Right ventricle myocardium superior (tissue), 1 donor: Measurements from ENCODE around the gene CT47C1. TPM values are rescaled to one million over a fixed set of nuclear protein-coding genes. Genes with fewer than 3 reads are reported as not detected.
"Not testable (repeated sequence)": the region's sequence is repeated elsewhere in the genome, so short reads cannot be mapped to it uniquely, and the experiment has no call there.

Source experiments
- ATAC-seq: fragments of 200-7000 bp; cut with Tn5 transposase; one replicate; pipeline ENCODE4 v1.9.1; 2020; ENCODE audit warnings: mild to moderate bottlenecking; ENCODE audit not compliant: poor library complexity
- DNase-seq: peaks from one replicate; pipeline ENCODE4 v3.0.0-alpha.2; 2020
- intact Hi-C: fragments of 100-400 bp; cut with DNase I; formaldehyde crosslinking; loops from one replicate; pipeline ENCODE4 v1.11.2; 2022
- long read RNA-seq: library from polyadenylated mRNA; unstranded; transcript quantifications from one replicate; pipeline ENCODE4 v2.0.0, GENCODE V29; 2021
- total RNA-seq: library from RNA; stranded (reverse); fragmentation: NEBNext Ultra II Directional; extraction: Animal tissue kit (Norgen Biotek cat#: 25700); gene quantifications from one replicate; pipeline ENCODE4 v1.2.1, GENCODE V29; 2021
- donor health status: DM: no; HTN: yes; CAD: no; lungs with severe emphysema.

The CT47C1 gene
- total RNA-seq, result not detected
- long read RNA-seq, result 0 reads

DNA sequence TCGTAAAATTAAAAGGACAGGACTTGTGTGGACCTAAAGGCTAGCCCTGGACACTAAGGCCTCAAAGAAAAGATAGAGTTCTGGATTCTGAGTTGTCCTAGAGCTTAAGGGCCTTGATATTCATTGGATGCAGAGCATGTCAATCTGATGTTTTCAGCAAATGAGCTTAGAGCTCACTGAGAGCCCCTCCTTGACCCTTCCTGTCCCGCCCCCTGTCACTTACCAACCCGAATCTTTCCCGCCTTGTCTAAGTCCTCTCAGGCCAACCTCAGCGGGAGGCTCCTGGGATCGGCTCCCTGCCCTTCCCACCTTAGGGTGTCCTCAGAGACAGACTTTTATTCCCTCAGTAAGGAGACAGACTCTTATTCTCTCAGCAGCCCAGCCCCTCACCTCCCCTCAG, at the start of gene CT47C1:
Gene CT47C1, plus strand, starts transcription at position 250 of the 400 bp plus-strand sequence. CDS start 233 bp downstream, outside the sequence.
- intact Hi-C loops, result no loop called here
- DNase-seq, result no peak
- ATAC-seq, result no peak

- no peak for DNase-seq
- no peak for ATAC-seq
- intact Hi-C loops, result no loop called here
Measured at GRCh38 chrX:119025900-119026299, 46.9 kb upstream of the CT47C1 start.

DNA sequence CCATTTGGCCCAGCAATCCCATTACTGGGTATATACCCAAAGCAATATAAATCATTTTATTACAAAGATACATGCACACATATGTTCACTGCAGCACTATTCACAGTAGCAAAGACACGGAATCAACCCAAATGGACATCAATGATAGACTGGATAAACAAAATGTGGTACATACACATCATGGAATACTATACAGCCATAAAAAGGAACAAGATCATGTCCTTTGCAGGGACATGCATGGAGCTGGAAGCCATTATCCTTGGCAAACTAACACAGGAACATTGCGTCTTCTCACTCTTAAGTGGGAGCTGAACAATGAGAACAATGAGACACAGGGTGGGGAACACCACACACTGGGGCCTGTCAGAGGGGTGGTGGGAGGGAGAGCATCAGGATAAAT, 46.4 kb upstream of the CT47C1 start:
- ATAC-seq, DNase-seq, intact Hi-C loops: not testable (repeated sequence)

- peak; percentile 33 for DNase-seq
- intact Hi-C loops, ATAC-seq: not testable (repeated sequence)
Measured at GRCh38 chrX:119027960-119028732, 44.6 kb upstream of the CT47C1 start.

GRCh38 chrX:119028733-119029330, 44.0 kb upstream of the CT47C1 start:
- ATAC-seq (peak; percentile 87), DNase-seq (peak; percentile 55)
- intact Hi-C loops, result no loop called here

DNA sequence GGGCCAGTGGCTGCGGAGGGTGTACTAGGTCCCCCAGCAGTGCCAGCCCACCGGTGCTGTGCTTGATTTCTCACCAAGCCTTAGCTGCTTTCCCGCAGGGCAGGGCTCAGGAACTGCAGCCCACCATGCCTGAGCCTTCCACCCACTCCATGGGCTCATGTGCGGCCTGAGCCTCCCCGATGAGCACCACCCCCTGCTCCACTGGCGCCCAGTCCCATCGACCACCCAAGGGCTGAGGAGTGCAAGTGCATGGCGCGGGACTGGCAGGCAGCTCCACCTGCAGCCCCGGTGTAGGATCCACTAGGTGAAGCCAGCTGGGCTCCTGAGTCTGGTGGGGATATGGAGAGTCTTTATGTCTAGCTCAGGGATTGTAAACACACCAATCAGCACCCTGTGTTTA, 43.1 kb upstream of the CT47C1 start:
- ATAC-seq, DNase-seq, intact Hi-C loops: not testable (repeated sequence)

DNA sequence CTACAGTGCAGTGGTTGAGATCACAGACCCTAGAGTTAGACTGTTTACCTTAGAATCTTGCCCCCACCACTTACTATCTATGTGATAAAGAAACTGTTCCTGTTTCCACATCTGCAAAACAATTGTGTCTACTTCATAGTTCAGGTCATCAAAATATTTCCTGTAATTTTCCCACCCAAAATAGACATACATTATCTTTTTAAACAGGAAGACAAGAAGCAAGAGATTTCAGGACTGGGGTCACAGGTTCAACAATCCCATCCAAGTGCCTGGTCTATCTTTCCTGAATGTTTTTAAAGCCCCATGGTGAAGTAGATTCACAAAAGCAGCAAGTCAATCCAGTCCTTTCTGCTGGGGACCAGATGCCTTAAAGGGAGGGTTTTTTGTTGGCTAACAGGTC, 41.8 kb upstream of the CT47C1 start:
- DNase-seq (no peak), ATAC-seq (no peak)
- intact Hi-C loops, result no loop called here

DNA sequence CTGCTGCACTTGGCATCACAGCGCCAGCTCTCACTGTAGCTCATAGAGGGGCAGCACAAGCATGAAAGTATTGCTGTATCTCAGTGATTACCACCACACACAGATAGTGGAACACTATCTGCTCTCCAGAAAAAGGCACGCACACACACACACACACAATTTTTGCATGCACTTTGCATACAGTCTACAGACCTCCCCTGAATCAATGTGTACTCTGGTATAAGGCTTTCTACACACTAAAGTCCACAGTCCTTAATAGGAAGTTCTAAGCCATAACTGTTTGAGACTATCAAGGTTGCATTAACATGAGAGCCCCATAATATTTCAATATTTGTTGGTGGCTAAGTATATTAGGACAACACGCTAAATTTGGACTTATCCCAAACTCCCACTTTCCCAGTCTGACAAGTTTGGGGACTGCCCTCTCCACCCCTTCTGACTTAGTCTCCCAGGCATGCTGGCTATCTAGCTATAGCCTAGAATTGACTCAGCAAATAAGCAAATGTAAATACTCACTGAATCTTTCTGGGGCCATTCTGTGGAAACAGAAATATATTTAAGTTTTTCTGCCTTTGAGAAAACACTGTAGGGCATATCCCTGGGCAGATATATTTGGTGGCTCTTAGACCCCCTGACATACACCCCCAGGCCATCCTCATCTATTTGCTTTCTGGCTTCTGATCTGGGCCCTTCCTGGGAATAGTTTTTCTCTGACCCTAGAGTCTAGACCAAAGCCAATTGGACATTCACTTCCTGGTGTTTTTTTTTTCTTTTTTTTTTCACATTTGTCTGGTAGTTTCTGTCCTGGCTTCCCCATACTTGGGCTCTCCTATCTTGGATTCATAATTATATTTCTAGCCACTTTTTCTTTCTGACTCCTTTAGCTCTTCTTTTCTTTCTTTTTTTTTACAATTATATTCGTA, 36.4 kb upstream of the CT47C1 start:
- ATAC-seq, result no peak
- DNase-seq, result no peak
- intact Hi-C loops, result no loop called here

- ATAC-seq, result peak; percentile 32
- DNase-seq, result no peak
- intact Hi-C loops, result no loop called here
Measured at GRCh38 chrX:119040432-119040831, 32.4 kb upstream of the CT47C1 start.

DNA sequence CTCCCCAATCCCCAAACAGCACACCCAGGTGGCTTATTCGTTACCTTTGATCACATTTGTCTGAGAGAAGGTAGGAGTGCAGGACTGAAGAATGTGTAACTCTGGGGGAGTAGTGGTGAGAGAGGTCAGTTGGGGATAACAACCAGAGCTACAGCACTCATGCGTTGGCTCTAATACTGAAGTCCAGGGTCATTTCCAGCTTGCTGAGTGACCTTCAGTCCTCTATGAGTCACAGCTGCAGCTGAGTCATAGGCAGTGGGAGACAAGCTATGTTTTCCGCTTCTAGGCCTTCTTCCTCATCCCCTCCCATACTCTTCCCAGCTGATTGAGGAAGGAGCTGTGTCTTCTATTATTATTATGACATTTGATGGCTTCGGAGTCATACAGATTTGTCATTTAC, 31.6 kb upstream of the CT47C1 start:
- ATAC-seq (peak; percentile 98), DNase-seq (peak; percentile 45)
- intact Hi-C loops, result no loop called here

GRCh38 chrX:119042040-119042439, 30.8 kb upstream of the CT47C1 start:
- no peak for ATAC-seq
- intact Hi-C loops, result no loop called here

DNA sequence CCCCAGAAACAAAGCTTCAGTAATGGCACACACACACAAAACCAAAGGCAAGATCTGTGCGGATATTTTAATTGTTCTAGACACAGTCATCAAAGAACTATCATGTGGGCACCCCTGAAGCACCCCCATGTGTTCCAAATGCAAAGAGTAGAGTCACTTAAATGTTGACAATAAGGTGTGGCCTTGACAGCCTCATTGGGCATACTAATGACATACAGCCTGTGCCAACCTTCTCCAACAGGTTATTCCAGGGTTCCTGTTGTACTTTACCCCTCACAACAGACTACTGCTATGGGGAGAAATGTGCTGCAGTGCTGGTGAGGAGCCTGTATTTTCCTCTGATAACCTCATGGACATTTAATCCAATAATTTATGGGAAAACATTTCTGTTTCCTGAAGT, 29.8 kb upstream of the CT47C1 start:
- ATAC-seq (no peak), DNase-seq (no peak)
- intact Hi-C loops, result no loop called here

More at GRCh38 chrX:119042040-119042439, 30.8 kb upstream of the CT47C1 start:
- no peak for DNase-seq

- intact Hi-C loops, result no loop called here
- DNase-seq (no peak), ATAC-seq (no peak)
Measured at GRCh38 chrX:119045884-119046283, 26.9 kb upstream of the CT47C1 start.

GRCh38 chrX:119055687-119056086, 17.1 kb upstream of the CT47C1 start:
- DNase-seq (peak; percentile 45), ATAC-seq (peak; percentile 96)
- intact Hi-C loops, result no loop called here

DNA sequence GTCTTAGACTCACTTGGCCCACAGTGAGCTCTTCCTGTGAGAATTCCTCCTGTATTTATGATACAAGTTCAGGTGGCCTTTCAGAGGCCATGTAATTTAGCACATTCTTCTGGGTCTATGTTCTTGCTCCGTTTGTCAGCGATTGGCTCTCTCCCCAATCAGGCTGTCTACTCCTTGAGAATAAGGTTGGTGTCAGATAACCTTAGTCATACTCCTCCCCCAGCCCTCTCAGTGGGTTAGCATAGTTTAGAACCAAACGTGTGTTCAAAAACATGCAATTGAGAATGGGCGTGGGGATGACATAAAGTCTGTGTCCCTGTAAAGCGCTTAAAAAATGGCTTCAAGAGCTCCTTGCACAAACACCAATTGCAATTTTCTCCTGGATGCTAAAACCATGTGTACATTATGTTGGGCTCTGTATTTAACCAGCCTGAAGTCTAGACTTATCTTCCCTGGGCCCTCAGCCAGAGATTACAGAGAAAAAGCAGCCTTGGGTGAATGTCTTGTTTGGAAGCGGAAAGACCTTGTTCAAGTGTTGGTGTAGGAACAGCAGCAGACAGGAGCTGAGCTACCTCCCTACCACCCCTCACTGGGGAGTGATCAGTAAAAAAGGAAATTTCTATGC, 9.9 kb upstream of the CT47C1 start:
- intact Hi-C loops, result loop anchor here (10.0 kb wide), 1 partner anchor 58 kb away; no protein-coding TSS in a partner anchor
- no peak for ATAC-seq
- DNase-seq, result no peak

GRCh38 chrX:119063428-119063827, 9.4 kb upstream of the CT47C1 start:
- ATAC-seq (no peak), DNase-seq (no peak)
- intact Hi-C loops, result loop anchor here (10.0 kb wide), 1 partner anchor 59 kb away; no protein-coding TSS in a partner anchor

GRCh38 chrX:119067023-119067739, 5.6 kb upstream of the CT47C1 start:
- ATAC-seq (peak; percentile 84), DNase-seq (peak; percentile 69)
- intact Hi-C loops, result loop anchor here (5.0 to 10.0 kb wide), 2 partner anchors 62 to 220 kb away; no protein-coding TSS in a partner anchor

GRCh38 chrX:119069128-119069527, 3.7 kb upstream of the CT47C1 start:
- intact Hi-C loops, result loop anchor here (5.0 to 10.0 kb wide), 2 partner anchors 64 to 222 kb away; no protein-coding TSS in a partner anchor
- DNase-seq (no peak), ATAC-seq (no peak)
